ENCODE data around the gene DPH2. TPM values are rescaled to one million over a fixed set of nuclear protein-coding genes. Genes with fewer than 3 reads are reported as not detected.
A peak's percentile ranks its signal among the peaks of the same experiment; 100 is the strongest.

DPH2 gene
- total and polyA plus RNA-seq, 2 of the 8 experiments (the other 6 are each of a cell fraction or from before 2014, with no cell fraction given) = 64.9 to 92.1 TPM

DNA sequence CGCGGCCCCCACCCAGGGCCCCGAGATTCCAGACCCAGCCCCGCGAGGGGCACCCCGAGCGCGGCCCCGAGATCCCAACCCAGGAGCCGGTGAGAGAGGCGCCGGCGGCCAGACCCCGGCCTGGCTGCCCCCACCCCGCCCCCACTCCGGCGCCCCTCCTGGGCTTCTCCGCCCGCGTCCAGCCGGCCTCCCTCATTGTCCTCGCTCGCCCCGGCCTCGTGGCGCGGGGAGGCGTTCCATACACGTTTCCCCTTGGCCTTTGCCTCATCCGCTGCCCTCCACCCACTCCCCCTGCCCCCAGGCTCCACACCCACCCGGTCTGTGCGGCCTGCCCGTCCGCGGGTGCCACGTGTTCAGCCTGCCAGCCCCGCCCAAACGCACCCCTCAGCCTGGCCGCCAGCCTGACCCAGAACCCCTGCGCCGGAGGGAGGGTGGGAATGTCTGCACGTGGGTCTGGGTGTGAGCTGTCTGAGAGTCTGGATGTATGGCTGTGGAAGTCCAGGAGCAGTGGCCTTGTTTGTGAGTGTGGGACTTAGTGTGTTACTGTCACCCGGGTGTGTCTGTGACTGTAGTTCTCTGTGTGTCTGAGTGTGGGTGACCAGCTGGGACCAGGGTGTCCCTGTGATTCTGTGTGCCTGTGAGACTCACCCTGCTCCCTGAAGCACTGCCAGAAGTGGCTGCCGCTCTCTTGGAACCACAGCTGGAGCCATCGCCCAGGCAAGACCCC, 9.9 kb downstream of the DPH2 start (continued):
- peak; percentile 58 for TF ChIP-seq SAP30 (IDR thresholded peaks at IDR 0.05; ENCODE audit: insufficient read depth, insufficient replicate concordance, low read length)

All from H1 (cell line).